Colonic mucosa (tissue), 4 donors: ENCODE data around the gene OCEL1. TPM values are rescaled to one million over a fixed set of nuclear protein-coding genes. Genes with fewer than 3 reads are reported as not detected.

ENCODE experiments used
- DNase-seq: peaks from one replicate; pipeline ENCODE4 v3.0.0-alpha.2; 2020
- H3K27ac ChIP-seq: fragments of 200-600 bp; one replicate; pipeline ENCODE4 v1.8.0; 2021
- H3K27me3 ChIP-seq: fragments of 200-600 bp; one replicate; pipeline ENCODE4 v1.8.0; 2021
- H3K36me3 ChIP-seq: fragments of 200-600 bp; one replicate; pipeline ENCODE4 v1.8.0; 2021
- H3K4me1 ChIP-seq: fragments of 200-600 bp; one replicate; pipeline ENCODE4 v1.8.0; 2021; ENCODE audit warnings: mild to moderate bottlenecking
- H3K4me3 ChIP-seq: fragments of 200-600 bp; one replicate; pipeline ENCODE4 v1.8.0; 2021
- H3K9ac ChIP-seq, 2 donors: one replicate each; pipeline ENCODE4 v1.7.0; 2013; ENCODE audit warnings: control low read depth in 2 of 2, low read depth in 2 of 2, low read length in 2 of 2
- H3K9me3 ChIP-seq: fragments of 200-600 bp; one replicate; pipeline ENCODE4 v1.8.0; 2021
- intact Hi-C: fragments of 100-400 bp; cut with DNase I; formaldehyde crosslinking; loops from one replicate; pipeline ENCODE4 v1.14.1; 2022
- total RNA-seq, 2 donors: library from RNA; stranded (reverse); fragmentation: NEBNext Ultra II Directional in 1 of 2; extraction: Animal tissue kit (Norgen Biotek cat#: 25700) in 1 of 2; gene quantifications; one replicate each; pipeline ENCODE4 v1.2.1, GENCODE V29; 2021
- TF ChIP-seq, protein P1 (sequence below): fragments of 200-600 bp; IDR thresholded peaks from one replicate; pipeline ENCODE4 v1.8.0; 2022; ENCODE audit warnings: antibody characterized with exemption, mild to moderate bottlenecking
- donor health status: healthy.
- donor health status: DM: no; HTN: no; CAD: no.
- donor health status: DM: no; HTN: no; CAD: no.

OCEL1 gene
- total RNA-seq, 2 donors from 2014 or later = 35.7 to 46.9 TPM

DNA sequence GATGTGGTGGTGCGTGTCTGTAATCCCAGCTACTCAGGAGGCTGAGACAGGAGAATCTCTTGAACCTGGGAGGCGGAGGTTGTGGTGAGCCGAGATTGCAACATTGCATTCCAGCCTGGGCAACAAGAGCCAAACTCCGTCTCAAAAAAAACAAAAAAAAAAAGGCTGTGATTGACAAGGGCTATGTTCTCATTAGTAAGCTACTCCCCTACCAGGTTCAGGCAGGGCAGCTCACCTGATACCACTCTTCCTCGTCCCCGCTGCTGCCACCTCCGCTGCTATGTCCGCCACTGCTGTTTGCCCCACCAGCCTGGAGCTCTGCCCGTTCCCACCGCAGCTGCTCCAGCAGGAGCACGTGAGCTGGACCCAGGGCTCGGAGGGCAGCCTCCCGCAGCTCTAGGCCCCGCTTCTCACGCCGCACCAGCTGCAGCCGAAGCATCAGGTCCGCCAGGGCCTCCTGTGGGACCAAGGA, 29.2 kb downstream of the OCEL1 start:
- TF ChIP-seq, protein P1, sequence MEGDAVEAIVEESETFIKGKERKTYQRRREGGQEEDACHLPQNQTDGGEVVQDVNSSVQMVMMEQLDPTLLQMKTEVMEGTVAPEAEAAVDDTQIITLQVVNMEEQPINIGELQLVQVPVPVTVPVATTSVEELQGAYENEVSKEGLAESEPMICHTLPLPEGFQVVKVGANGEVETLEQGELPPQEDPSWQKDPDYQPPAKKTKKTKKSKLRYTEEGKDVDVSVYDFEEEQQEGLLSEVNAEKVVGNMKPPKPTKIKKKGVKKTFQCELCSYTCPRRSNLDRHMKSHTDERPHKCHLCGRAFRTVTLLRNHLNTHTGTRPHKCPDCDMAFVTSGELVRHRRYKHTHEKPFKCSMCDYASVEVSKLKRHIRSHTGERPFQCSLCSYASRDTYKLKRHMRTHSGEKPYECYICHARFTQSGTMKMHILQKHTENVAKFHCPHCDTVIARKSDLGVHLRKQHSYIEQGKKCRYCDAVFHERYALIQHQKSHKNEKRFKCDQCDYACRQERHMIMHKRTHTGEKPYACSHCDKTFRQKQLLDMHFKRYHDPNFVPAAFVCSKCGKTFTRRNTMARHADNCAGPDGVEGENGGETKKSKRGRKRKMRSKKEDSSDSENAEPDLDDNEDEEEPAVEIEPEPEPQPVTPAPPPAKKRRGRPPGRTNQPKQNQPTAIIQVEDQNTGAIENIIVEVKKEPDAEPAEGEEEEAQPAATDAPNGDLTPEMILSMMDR = no peak
- Histone ChIP-seq H3K36me3 (no peaks in the 10 kb centered on the region), H3K4me1 (no peaks in the 10 kb centered on the region), H3K27me3 (no peaks in the 10 kb centered on the region), H3K9ac (no peak overlapping the region), H3K27ac (no peak overlapping the region), H3K9me3 (no peaks in the 10 kb centered on the region), H3K4me3 (no peak overlapping the region)
- intact Hi-C loops = no loop called here
- no peak for DNase-seq

DNA sequence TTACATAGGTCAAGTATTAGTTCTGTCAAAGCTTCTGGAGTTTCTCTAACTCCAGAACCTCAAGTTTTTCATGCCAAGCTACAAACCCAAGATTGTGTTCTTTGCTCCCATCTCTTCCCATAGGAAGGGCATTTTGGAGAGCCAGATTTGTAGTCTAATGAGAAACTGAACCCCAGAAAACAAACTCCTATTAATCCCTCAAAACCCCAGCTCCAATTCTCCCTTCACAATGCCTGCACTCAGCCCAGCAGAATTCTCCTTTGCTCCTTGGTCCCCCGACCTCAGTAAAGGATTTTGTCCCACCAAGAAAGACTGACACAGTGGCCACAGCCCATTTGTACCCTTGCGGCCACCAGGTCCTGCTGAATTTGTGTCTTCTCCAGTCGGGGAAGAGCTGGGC, 30.1 kb downstream of the OCEL1 start:
- intact Hi-C loops = no loop called here
- Histone ChIP-seq H3K4me3 (no peak overlapping the region), H3K36me3 (no peaks in the 10 kb centered on the region), H3K9ac (no peak overlapping the region), H3K27ac (no peak overlapping the region), H3K4me1 (peaks cover 3% of the 10 kb centered on the region), H3K9me3 (no peaks in the 10 kb centered on the region), H3K27me3 (no peaks in the 10 kb centered on the region)
- no peak for DNase-seq
- TF ChIP-seq, protein P1 = no peak

DNA sequence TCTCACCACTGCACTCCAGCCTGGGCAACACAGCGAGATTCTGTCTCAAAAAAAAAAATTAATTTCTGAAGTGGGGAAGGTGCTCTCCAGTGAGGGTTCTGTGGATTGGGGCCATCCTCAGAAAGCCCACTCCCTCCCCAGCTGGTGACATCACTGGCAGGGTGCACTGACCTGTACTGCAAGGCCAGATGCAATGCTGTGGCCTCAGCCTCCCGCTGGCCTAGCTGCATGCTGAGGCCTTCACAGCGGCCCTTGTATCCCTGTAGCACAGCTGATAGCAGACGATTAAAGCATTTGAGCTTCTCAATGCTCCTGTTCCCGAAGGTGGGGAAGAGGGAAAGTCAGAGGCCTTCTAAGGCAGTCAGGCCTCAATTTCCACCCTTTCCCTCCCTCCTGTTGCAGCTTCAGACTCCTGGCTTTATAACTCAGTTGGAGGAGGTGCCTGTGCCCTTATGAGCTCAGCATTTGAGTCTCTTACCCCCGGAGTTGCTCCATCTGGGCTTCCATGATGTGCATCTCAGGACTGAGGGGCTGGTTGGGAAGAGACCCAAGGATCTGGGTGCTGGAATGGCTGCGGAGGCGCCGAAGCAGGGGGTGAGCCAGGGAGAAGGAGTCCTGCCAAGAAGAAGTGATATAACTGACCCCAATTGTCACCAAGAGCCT, 33.2 kb downstream of the OCEL1 start:
- DNase-seq = no peak
- Histone ChIP-seq H3K4me1 (peaks cover 3% of the 10 kb centered on the region), H3K27me3 (no peaks in the 10 kb centered on the region), H3K4me3 (no peak overlapping the region), H3K9ac (no peak overlapping the region), H3K27ac (no peak overlapping the region), H3K9me3 (no peaks in the 10 kb centered on the region), H3K36me3 (no peaks in the 10 kb centered on the region)
- intact Hi-C loops = no loop called here
- TF ChIP-seq, protein P1 = no peak

DNA sequence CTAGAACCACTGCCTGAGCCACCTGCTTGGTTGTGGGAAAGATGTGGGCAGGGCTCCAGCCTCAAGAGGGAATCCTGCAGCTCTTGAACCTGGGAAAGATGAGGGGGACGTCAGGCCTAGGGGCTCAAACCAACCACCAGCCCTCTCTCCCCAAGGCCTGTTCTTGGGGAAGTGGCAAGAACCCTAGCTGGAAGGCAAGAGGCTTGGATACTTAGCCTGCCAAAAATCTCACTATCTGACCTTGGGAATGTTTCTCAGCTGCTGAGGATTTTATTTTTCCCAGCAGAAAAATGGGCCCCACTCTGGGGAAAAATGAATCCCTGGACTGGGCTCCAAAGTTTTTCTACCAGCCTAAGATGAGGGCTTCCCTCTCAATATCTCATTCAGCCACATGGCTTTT, 33.9 kb downstream of the OCEL1 start:
- intact Hi-C loops = no loop called here
- no peaks in the 10 kb centered on the region for H3K27me3 ChIP-seq
- H3K4me1 ChIP-seq = peaks cover 3% of the 10 kb centered on the region
- TF ChIP-seq, protein P1 = no peak
- no peaks in the 10 kb centered on the region for H3K9me3 ChIP-seq
- H3K9ac ChIP-seq = no peak overlapping the region
- H3K27ac ChIP-seq = no peak overlapping the region
- H3K4me3 ChIP-seq = no peak overlapping the region
- DNase-seq = no peak
- no peaks in the 10 kb centered on the region for H3K36me3 ChIP-seq

DNA sequence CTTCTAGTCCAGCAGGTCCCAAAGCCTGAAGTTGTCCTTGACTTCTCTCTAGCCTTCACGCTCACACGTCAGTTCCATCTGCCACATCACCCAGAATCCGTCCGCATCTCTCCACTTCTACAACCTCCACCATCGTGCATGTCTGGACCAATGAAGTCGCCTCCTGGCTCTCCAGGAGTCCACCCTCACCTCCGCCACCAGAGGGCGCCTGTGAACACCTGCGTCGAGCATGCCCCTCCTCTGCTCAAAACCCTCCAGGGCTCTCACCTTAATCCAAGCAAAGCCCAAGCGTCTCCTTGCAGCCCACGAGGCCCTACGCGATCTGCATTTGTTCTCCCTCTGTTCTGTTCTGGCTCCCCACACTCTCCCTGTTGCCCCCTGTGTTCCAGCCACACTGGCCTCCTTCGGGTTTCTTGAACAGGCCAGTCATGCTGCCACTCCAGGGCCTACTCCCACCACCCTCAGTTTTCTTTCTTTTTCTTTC, 34.9 kb downstream of the OCEL1 start:
- intact Hi-C loops = no loop called here
- no peaks in the 10 kb centered on the region for H3K9me3 ChIP-seq
- H3K9ac ChIP-seq = peak overlapping the region in 1 of 2 donors; percentile 50
- TF ChIP-seq, protein P1 = peak; percentile 91
- no peak overlapping the region for H3K4me3 ChIP-seq
- peaks cover 3% of the 10 kb centered on the region for H3K4me1 ChIP-seq
- peak; percentile 89 for DNase-seq
- H3K27me3 ChIP-seq = no peaks in the 10 kb centered on the region
- no peak overlapping the region for H3K27ac ChIP-seq
- H3K36me3 ChIP-seq = no peaks in the 10 kb centered on the region
